Suprapubic skin (tissue), 4 donors: ENCODE results near the gene MYH14. TPM values are rescaled to one million over a fixed set of nuclear protein-coding genes. Genes with fewer than 3 reads are reported as not detected.
A peak's percentile ranks its signal among the peaks of the same experiment; 100 is the strongest.

Source experiments
- DNase-seq, 2 donors: peaks; one replicate each; pipeline ENCODE4 v3.0.0-alpha.2; 2019; ENCODE audit warnings: low spot score in 2 of 2
- H3K27ac ChIP-seq: fragments of 200-600 bp; sonication (generic); one replicate; pipeline ENCODE4 v1.5.1; 2019
- H3K27me3 ChIP-seq: fragments of 200-600 bp; sonication (generic); one replicate; pipeline ENCODE4 v1.5.1; 2019
- H3K36me3 ChIP-seq: fragments of 200-600 bp; sonication (generic); one replicate; pipeline ENCODE4 v1.5.1; 2019
- H3K4me1 ChIP-seq: fragments of 200-600 bp; sonication (generic); one replicate; pipeline ENCODE4 v1.5.1; 2019
- H3K4me3 ChIP-seq: fragments of 200-600 bp; sonication (generic); one replicate; pipeline ENCODE4 v1.5.1; 2019; ENCODE audit warnings: mild to moderate bottlenecking
- H3K9me3 ChIP-seq: fragments of 200-600 bp; sonication (generic); one replicate; pipeline ENCODE4 v1.5.1; 2019
- EP300 ChIP-seq: sonication (generic); formaldehyde crosslinking; IDR thresholded peaks from one replicate; pipeline ENCODE4 v1.6.1; 2017; ENCODE audit warnings: antibody characterized with exemption
- POLR2A ChIP-seq, 2 donors: fragments of 450-650 bp; IDR thresholded peaks; one replicate each; pipeline ENCODE4 v1.6.1; 2017; ENCODE audit warnings: antibody characterized with exemption in 2 of 2, mild to moderate bottlenecking in 2 of 2, moderate library complexity in 2 of 2
- POLR2AphosphoS5 ChIP-seq, 3 donors: sonication (generic); formaldehyde crosslinking; IDR thresholded peaks; one replicate each; pipeline ENCODE4 v1.6.1; 2017; ENCODE audit warnings: antibody characterized with exemption in 3 of 3
- WGBS: methylation state at CpG from one replicate; pipeline ENCODE4 v1.1.5; 2018; 5-methylcytosine and 5-hydroxymethylcytosine counted together
- total RNA-seq, 4 donors: library from RNA; depleted of rRNA; stranded (reverse); fragments of >200 nt; gene quantifications; one replicate each; pipeline ENCODE4 v1.1.0, GENCODE V29; 2016
- TF ChIP-seq, protein P1 (sequence below), 2 donors: fragments of 200-600 bp in 1 of 2; fragments of 450-650 bp in 1 of 2; sonication (generic) in 1 of 2; IDR thresholded peaks; one replicate each; pipeline ENCODE4 v1.5.1; 2016 to 2019; ENCODE audit warnings: antibody characterized with exemption in 2 of 2, mild to moderate bottlenecking in 1 of 2, moderate library complexity in 1 of 2

MYH14 gene
- total RNA-seq, 4 donors from 2014 or later: 84.8 to 116 (median 104) TPM

DNA sequence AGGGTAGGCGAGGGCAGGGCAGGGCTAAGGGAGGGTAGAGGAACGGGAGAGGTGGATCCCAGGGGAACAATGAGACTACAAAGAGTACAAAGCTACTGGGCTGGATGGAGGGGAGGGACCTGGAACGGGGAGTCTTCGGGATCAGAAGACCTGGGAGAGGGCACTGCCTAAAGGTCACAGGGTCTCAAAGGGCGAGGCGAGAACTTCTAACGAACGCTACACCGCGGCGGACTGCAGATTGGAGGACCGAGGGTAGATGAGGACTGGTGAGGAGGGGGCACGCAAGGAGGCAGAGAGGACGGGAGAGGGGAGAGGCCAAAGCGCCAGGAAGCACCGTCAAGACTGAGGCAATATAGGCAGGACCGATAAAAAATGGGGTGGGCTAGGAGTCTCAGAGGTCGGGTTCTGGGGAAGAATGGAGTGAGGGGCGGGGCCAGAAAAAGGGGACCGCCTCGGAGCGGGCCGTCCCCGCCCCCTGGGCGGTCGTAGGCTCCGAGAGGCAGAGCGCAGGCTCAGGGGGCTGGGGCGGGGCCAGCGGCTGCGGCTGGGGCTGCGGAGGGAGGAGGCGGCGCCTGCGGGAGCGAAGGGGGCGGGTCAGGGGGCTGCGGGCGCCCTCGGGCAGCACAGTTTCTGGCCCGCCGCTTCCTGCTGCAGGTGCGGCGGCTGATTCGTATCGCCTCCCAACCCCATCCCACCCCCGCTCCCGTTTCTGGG, 127.1 kb downstream of the MYH14 start:
- Histone ChIP-seq H3K4me1 (peaks cover 71% of the 10 kb centered on the region), H3K4me3 (peak overlapping the region; percentile 34), H3K27ac (no peak overlapping the region), H3K36me3 (no peaks in the 10 kb centered on the region), H3K27me3 (peaks cover 83% of the 10 kb centered on the region), H3K9me3 (no peaks in the 10 kb centered on the region)
- TF ChIP-seq EP300 (no peak), POLR2AphosphoS5 (IDR thresholded peaks at IDR 0.05) (no peak), POLR2A (IDR thresholded peaks at IDR 0.05) (no peak)
- TF ChIP-seq, protein P1, sequence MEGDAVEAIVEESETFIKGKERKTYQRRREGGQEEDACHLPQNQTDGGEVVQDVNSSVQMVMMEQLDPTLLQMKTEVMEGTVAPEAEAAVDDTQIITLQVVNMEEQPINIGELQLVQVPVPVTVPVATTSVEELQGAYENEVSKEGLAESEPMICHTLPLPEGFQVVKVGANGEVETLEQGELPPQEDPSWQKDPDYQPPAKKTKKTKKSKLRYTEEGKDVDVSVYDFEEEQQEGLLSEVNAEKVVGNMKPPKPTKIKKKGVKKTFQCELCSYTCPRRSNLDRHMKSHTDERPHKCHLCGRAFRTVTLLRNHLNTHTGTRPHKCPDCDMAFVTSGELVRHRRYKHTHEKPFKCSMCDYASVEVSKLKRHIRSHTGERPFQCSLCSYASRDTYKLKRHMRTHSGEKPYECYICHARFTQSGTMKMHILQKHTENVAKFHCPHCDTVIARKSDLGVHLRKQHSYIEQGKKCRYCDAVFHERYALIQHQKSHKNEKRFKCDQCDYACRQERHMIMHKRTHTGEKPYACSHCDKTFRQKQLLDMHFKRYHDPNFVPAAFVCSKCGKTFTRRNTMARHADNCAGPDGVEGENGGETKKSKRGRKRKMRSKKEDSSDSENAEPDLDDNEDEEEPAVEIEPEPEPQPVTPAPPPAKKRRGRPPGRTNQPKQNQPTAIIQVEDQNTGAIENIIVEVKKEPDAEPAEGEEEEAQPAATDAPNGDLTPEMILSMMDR (IDR thresholded peaks at IDR 0.05): no peak
- no peak for DNase-seq
- WGBS: 4% methylated on average over 37 of the region's 48 CpGs

DNA sequence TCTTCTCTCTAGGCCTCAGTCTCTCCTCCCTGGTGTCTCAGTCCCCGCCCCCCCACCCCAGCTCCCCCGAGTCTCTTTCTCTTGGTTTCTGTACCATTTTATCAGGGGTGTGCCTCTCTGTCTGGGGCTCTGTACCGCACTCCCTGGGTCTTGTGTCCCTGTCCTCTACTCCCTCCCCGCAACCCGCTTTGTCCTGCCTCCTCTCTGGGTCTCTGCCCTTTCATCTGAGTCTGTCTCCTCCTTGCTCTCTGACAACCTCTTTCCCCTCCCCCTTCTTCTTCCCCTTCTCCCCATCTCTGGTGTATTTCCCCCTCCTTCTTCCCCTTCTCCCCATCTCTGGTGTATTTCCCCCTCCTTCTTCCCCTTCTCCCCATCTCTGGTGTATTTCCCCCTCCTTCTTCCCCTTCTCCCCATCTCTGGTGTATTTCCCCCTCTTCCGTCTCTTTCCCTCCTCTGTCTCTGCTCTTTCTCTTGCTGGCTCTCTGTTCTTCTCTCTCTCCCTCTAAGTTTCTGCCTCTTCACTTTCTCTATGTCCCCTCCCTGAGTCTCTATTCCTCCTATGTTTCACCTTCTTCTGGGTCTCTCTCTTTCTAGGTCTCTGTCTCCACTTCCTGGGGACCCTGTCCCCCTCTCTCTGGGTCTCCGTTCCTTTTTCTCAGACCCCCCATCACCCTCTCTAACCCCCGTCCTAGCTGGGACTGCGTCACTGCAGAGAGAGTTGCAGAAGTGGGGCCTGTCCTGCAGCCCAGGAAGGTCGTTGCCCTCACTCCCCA, 128.0 kb downstream of the MYH14 start:
- Histone ChIP-seq H3K4me3 (peak overlapping the region; percentile 34), H3K4me1 (peaks cover 63% of the 10 kb centered on the region)

DNA sequence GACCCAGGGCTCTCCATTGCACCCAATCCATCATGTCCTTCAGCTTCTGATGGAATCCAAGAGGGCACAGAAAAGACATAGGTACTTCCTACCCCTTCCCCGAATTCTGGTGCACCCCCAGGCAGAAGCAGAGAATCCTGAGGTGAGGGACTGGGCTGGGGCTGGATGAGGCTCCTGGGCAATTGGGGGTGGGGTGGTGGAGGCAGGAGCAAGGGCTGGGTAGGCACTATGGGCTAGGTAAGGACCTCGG, 128.5 kb downstream of the MYH14 start:
- H3K4me3 ChIP-seq: peak overlapping the region; percentile 52
- no peak for TF ChIP-seq POLR2A (IDR thresholded peaks at IDR 0.05)
- TF ChIP-seq, protein P1 (IDR thresholded peaks at IDR 0.05): no peak
- no peak for TF ChIP-seq POLR2AphosphoS5 (IDR thresholded peaks at IDR 0.05)
- TF ChIP-seq EP300: no peak
- no peak overlapping the region for H3K27ac ChIP-seq
- H3K36me3 ChIP-seq: no peaks in the 10 kb centered on the region
- no peak for DNase-seq
- WGBS: 20% methylated on average over 1 of the region's 2 CpGs
- H3K4me1 ChIP-seq: peaks cover 59% of the 10 kb centered on the region
- no peaks in the 10 kb centered on the region for H3K9me3 ChIP-seq
- H3K27me3 ChIP-seq: peaks cover 75% of the 10 kb centered on the region

More for the DNA sequence above, 128.0 kb downstream of the MYH14 start:
- no peak for DNase-seq
- 16% methylated on average over 10 of the region's 10 CpGs for WGBS
- H3K9me3 ChIP-seq: no peaks in the 10 kb centered on the region
- peaks cover 80% of the 10 kb centered on the region for H3K27me3 ChIP-seq
- no peak for TF ChIP-seq EP300
- H3K36me3 ChIP-seq: no peaks in the 10 kb centered on the region
- no peak overlapping the region for H3K27ac ChIP-seq

DNA sequence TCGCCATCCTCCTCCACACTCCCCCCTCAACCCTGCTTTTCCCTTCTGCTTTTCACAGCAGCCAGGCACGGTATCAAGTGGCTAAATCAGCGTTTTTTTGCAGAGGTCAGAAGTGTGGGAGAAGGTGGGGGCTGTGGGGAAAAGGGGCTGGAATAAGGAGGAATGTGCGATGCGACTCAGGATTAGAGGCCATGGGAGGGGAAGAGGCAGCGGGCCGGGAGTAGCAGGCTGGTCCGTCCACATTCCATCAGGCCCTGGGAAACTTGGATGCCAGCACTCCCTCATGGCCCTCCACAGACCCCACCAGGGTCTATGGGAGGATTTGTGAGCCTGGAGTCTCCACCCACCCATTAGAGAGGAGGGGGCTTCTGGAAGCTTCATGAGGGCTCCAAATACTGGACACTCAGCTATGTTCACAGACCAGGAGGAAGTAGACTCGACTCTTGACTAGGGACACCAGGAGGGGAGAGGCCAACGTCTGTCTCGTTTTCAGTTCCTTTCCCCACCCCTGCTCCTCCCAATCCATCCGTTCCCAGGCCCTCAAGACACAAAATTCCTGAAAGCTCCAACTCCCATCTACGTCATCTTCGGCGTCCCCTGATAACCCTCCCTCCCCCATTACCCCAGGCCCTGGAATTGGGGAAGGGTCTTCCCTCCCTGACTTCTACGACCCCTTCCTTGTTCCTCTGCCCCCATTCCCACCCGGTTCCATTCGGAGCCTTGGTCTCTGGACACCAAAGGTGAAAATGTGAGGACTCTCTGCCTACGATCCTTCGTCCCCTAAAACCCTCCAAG, 129.0 kb downstream of the MYH14 start:
- DNase-seq: no peak
- peaks cover 58% of the 10 kb centered on the region for H3K4me1 ChIP-seq
- TF ChIP-seq EP300 (no peak), POLR2A (IDR thresholded peaks at IDR 0.05) (no peak), POLR2AphosphoS5 (IDR thresholded peaks at IDR 0.05) (no peak)
- TF ChIP-seq, protein P1 (IDR thresholded peaks at IDR 0.05): no peak
- H3K36me3 ChIP-seq: no peaks in the 10 kb centered on the region
- peak overlapping the region; percentile 52 for H3K4me3 ChIP-seq
- WGBS: 11% methylated on average over 20 of the region's 20 CpGs
- no peaks in the 10 kb centered on the region for H3K9me3 ChIP-seq
- H3K27me3 ChIP-seq: peaks cover 70% of the 10 kb centered on the region
- H3K27ac ChIP-seq: peak overlapping the region; percentile 64

DNA sequence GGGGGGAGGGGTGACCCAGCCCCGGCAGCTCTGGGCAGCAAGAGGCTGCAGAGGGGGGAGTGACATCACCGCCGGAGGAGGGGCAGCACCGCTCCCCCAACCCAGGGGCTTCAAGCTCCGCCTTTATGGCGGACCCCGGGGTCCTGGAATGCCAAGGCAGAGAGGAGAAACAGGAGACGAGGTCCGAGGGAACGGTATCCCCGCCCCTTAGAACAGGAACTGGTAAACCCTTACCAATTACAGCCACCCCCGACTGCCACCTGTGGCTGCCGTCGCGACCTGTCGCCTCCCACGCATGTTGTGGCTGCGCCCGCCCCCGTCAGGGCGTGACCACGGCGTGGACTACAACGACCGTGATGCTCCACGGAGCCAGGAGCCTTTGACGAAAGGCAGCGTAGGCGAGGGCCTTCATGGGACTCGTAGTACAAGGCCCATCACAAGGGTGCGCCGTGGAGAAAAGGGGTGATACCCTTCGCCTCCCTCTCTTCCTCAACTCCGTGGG, 129.9 kb downstream of the MYH14 start:
- no peak for TF ChIP-seq POLR2AphosphoS5 (IDR thresholded peaks at IDR 0.05)
- no peak for TF ChIP-seq EP300
- TF ChIP-seq, protein P1 (IDR thresholded peaks at IDR 0.05): no peak
- TF ChIP-seq POLR2A (IDR thresholded peaks at IDR 0.05): no peak
- H3K27ac ChIP-seq: peak overlapping the region; percentile 64
- WGBS: 1% methylated on average over 17 of the region's 34 CpGs
- H3K4me3 ChIP-seq: peak overlapping the region; percentile 52
- peak in 1 of 2 donors; percentile 91 for DNase-seq
- peaks cover 62% of the 10 kb centered on the region for H3K27me3 ChIP-seq
- H3K9me3 ChIP-seq: no peaks in the 10 kb centered on the region
- peaks cover 52% of the 10 kb centered on the region for H3K4me1 ChIP-seq
- H3K36me3 ChIP-seq: no peaks in the 10 kb centered on the region
